OCI-LY7 (cell line): ENCODE data around the gene RASA1. TPM values are rescaled to one million over a fixed set of nuclear protein-coding genes. Genes with fewer than 3 reads are reported as not detected.

Experiments used
- BruUV-seq: library from RNA; stranded (reverse); fragments of 400-500 nt; replicated peaks from 2 replicates; lab custom pipeline; 2021; lab: Mats Ljungman, UMichigan
- CTCF ChIA-PET: fragments of 300-600 bp; sonication (Branson Sonifier 250); formaldehyde crosslinking; loops from one replicate; lab custom pipeline; 2022; ENCODE audit warnings: antibody characterized with exemption; ENCODE audit not compliant: unreplicated experiment; lab: Charles Lee
- POLR2A ChIA-PET: fragments of 300-600 bp; sonication (Branson Sonifier 250); formaldehyde crosslinking; loops from one replicate; lab custom pipeline; 2022; ENCODE audit warnings: antibody characterized with exemption; lab: Charles Lee
- DNase-seq: peaks from one replicate; pipeline ENCODE4 v3.0.0-alpha.2; 2015; ENCODE audit warnings: low spot score
- H2AFZ ChIP-seq: fragments of 200-600 bp; sonication (generic), shearing (Covaris generic); 2 replicates; pipeline ENCODE4 v1.6.1; 2014; ENCODE audit warnings: mild to moderate bottlenecking, antibody characterized with exemption, low read length, moderate library complexity
- H3K27ac ChIP-seq: fragments of 200-600 bp; sonication (generic); 2 replicates; pipeline ENCODE4 v1.5.1; 2014; ENCODE audit warnings: mixed run types, low read depth, mild to moderate bottlenecking, moderate library complexity, low read length, inconsistent platforms; ENCODE audit not compliant: poor library complexity, severe bottlenecking
- H3K36me3 ChIP-seq: fragments of 200-600 bp; sonication (generic); 2 replicates; pipeline ENCODE4 v1.6.1; 2014; ENCODE audit warnings: mild to moderate bottlenecking, antibody characterized with exemption, low read length, moderate library complexity, mixed read lengths; ENCODE audit not compliant: insufficient read depth
- H3K4me1 ChIP-seq: fragments of 200-600 bp; sonication (generic); 2 replicates; pipeline ENCODE4 v1.5.1; 2014; ENCODE audit warnings: mild to moderate bottlenecking, low read length; ENCODE audit not compliant: insufficient read depth, poor library complexity, severe bottlenecking
- H3K4me2 ChIP-seq: fragments of 200-600 bp; sonication (generic); 2 replicates; pipeline ENCODE4 v1.6.1; 2014; ENCODE audit warnings: mild to moderate bottlenecking, low read length
- H3K4me3 ChIP-seq: fragments of 200-600 bp; sonication (generic); 2 replicates; pipeline ENCODE4 v1.5.1; 2014; ENCODE audit warnings: mild to moderate bottlenecking, low read depth, low read length; ENCODE audit not compliant: poor library complexity, severe bottlenecking
- H3K79me2 ChIP-seq: fragments of 200-600 bp; sonication (generic); 2 replicates; pipeline ENCODE4 v1.6.1; 2016; ENCODE audit warnings: low read depth, mild to moderate bottlenecking, low read length, moderate library complexity, mixed read lengths; ENCODE audit not compliant: insufficient read depth
- H3K9me2 ChIP-seq: fragments of 200-600 bp; sonication (generic); 2 replicates; pipeline ENCODE4 v1.6.1; 2016; ENCODE audit warnings: mild to moderate bottlenecking, low read length, mixed read lengths; ENCODE audit not compliant: insufficient read depth
- H3K9me3 ChIP-seq: fragments of 200-600 bp; sonication (generic); 2 replicates; pipeline ENCODE4 v1.6.1; 2014; ENCODE audit warnings: mild to moderate bottlenecking, mixed run types, low read length, mixed read lengths
- H4K20me1 ChIP-seq: fragments of 200-600 bp; sonication (generic); 2 replicates; pipeline ENCODE4 v1.6.1; 2014; ENCODE audit warnings: mild to moderate bottlenecking, antibody characterized with exemption, low read length, moderate library complexity, mixed read lengths; ENCODE audit not compliant: insufficient read depth
- CTCF ChIP-seq: fragments of 200-600 bp; sonication (generic); conservative IDR thresholded peaks from 2 replicates; pipeline ENCODE4 v1.5.1; 2014; ENCODE audit warnings: mild to moderate bottlenecking, antibody characterized with exemption, low read length, moderate library complexity, mixed read lengths
- EZH2phosphoT487 ChIP-seq: fragments of 200-600 bp; sonication (generic); IDR thresholded peaks from 2 replicates; pipeline ENCODE4 v1.6.1; 2018; ENCODE audit warnings: low read depth, borderline replicate concordance, mild to moderate bottlenecking, mixed run types, antibody characterized with exemption, low read length, moderate library complexity, mixed read lengths
- intact Hi-C: fragments of 100-400 bp; cut with micrococcal nuclease; formaldehyde crosslinking; loops from one replicate; pipeline ENCODE4 v1.10.0; 2022; ENCODE audit not compliant: unreplicated experiment
- total RNA-seq, 2 experiments: library from RNA; depleted of rRNA in 1 of 2; stranded (reverse); fragments of >200 nt in 1 of 2; shearing (Covaris generic) in 1 of 2; gene quantifications; 2 replicates each; pipeline ENCODE4 v1.2.3, GENCODE V29; 2014 to 2022

The RASA1 gene
- total RNA-seq, 2 experiments from 2014 or later = 18.1 to 27.3 TPM

- intact Hi-C loops = loop anchor here (5.0 kb wide), 2 partner anchors 331 to 521 kb away; no protein-coding TSS in a partner anchor
- POLR2A ChIA-PET = interaction anchor here (0.6 to 1.5 kb wide), 5 partner anchors 8 to 111 kb away, joined by 3 to 6 read pairs (median 5); no protein-coding TSS in a partner anchor
- Histone ChIP-seq H4K20me1 (peaks cover 6% of the 10 kb centered on the region; the same call in 1 of the 2 replicates), H3K9me2 (no peaks in the 10 kb centered on the region), H3K4me2 (no peak overlapping the region), H3K4me3 (no peak overlapping the region), H3K36me3 (peaks cover 100% of the 10 kb centered on the region), H2AFZ (no peak overlapping the region), H3K4me1 (peaks cover 6% of the 10 kb centered on the region), H3K27ac (no peak overlapping the region), H3K9me3 (no peaks in the 10 kb centered on the region), H3K79me2 (peaks cover 5% of the 10 kb centered on the region; the same call in 1 of the 2 replicates)
- TF ChIP-seq EZH2phosphoT487 (no peak), CTCF (no peak)
- no peak for DNase-seq
- CTCF ChIA-PET = no interaction called here
- no TSS peak for BruUV-seq
Observed at GRCh38 chr5:87403409-87403808, 135.7 kb downstream of the RASA1 start.

GRCh38 chr5:87403899-87404298 is 136.2 kb downstream of the RASA1 start:
- Histone ChIP-seq H4K20me1 (peaks cover 6% of the 10 kb centered on the region; the same call in 1 of the 2 replicates), H3K9me2 (no peaks in the 10 kb centered on the region), H3K27ac (no peak overlapping the region), H3K4me3 (no peak overlapping the region), H3K4me2 (no peak overlapping the region), H2AFZ (no peak overlapping the region), H3K9me3 (no peaks in the 10 kb centered on the region), H3K36me3 (peaks cover 100% of the 10 kb centered on the region), H3K79me2 (peaks cover 6% of the 10 kb centered on the region; the same call in 1 of the 2 replicates), H3K4me1 (peaks cover 6% of the 10 kb centered on the region)
- DNase-seq = no peak
- TF ChIP-seq EZH2phosphoT487 = no peak
- TF ChIP-seq CTCF = no peak
- BruUV-seq = no TSS peak
- ChIA-PET POLR2A (interaction anchor here (1.5 kb wide), 1 partner anchor 8 kb away, joined by 6 read pairs; no protein-coding TSS in a partner anchor), CTCF (no interaction called here)
- intact Hi-C loops = loop anchor here (5.0 kb wide), 2 partner anchors 332 to 522 kb away; no protein-coding TSS in a partner anchor

GRCh38 chr5:87404359-87404758 is 136.7 kb downstream of the RASA1 start:
- Histone ChIP-seq H3K36me3 (peaks cover 100% of the 10 kb centered on the region), H3K9me3 (no peaks in the 10 kb centered on the region), H3K4me1 (peaks cover 8% of the 10 kb centered on the region), H3K27ac (no peak overlapping the region), H3K9me2 (no peaks in the 10 kb centered on the region), H3K79me2 (peaks cover 11% of the 10 kb centered on the region; the same call in 1 of the 2 replicates), H3K4me3 (no peak overlapping the region), H2AFZ (no peak overlapping the region), H3K4me2 (no peak overlapping the region), H4K20me1 (peaks cover 6% of the 10 kb centered on the region; the same call in 1 of the 2 replicates)
- no peak for DNase-seq
- BruUV-seq = no TSS peak
- CTCF ChIA-PET = no interaction called here
- intact Hi-C loops = loop anchor here (5.0 kb wide), 2 partner anchors 332 to 522 kb away; no protein-coding TSS in a partner anchor
- POLR2A ChIA-PET = interaction anchor here (1.5 kb wide), 1 partner anchor 9 kb away, joined by 6 read pairs; no protein-coding TSS in a partner anchor
- no peak for TF ChIP-seq EZH2phosphoT487
- TF ChIP-seq CTCF = no peak
